Ramos (cell line): ENCODE data around the gene HSPA12B.
"Not testable (repeated sequence)": the region's sequence is repeated elsewhere in the genome, so short reads cannot be mapped to it uniquely, and the experiment has no call there.

ENCODE experiments used
- in situ Hi-C: fragments of 300-500 bp; cut with MboI; formaldehyde crosslinking; loops from one replicate; pipeline ENCODE4 v1.14.3; 2022; ENCODE audit warnings: low sequenced_read_pairs; ENCODE audit not compliant: unreplicated experiment

Gene HSPA12B

DNA sequence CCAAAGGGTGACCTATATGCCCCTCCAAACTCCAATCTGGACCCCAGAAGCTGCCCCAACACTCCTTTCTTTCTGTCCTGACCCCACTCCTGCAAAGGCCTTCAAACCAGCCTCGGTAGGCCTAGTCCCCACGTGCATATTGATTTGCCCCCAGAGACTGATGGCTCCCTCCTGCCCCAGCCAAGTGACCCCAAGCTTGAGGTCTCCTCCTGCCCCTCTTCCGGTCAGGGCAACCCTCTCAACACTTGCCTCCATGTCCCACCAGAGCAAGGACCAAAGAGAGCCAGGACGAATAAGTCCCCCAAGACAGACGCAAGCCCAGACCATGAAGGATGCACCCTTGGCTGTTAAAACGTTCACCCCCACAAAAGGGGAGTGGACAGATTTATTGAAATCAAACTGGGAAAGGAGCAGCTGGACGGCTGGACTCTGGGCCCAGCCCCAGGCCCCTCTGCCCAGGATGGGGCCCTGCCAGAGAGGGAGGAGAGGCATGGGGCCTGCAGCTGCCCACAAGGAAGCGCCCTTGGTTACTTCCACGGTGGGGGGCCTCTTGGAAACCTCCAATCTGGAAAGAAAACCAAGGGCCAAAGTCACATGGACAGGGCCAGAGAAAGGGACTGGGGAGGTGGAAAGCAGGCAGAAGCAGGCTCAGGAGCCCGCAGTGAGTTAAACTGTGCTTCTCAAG lies 51.2 kb downstream of the HSPA12B start:
- in situ Hi-C loops = loop anchor here (10.0 kb wide), 1 partner anchor 291 kb away; no protein-coding TSS in a partner anchor

- in situ Hi-C loops = loop anchor here (10.0 kb wide), 1 partner anchor 290 kb away; no protein-coding TSS in a partner anchor
Measured at GRCh38 chr20:3784216-3784853, 51.9 kb downstream of the HSPA12B start.

DNA sequence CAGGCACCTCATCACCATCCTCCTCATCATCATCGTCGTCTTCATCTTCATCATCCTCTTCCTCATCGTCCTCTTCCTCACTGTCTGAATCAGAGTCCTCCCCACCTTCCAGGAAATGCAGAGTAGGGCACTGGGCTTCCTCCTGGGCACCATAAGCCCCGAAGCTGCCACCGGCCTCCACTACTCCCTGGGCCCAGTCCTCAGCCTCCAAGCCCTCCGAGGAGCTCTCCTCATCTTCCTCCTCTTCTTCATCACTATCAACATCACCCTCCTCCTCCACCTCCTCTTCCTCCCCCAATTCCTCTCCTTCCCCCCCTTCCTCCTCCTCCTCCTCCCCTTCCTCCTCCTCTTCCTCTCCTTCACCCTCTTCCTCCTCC lies 52.4 kb downstream of the HSPA12B start:
- in situ Hi-C loops = loop anchor here (10.0 kb wide), 1 partner anchor 290 kb away; no protein-coding TSS in a partner anchor

DNA sequence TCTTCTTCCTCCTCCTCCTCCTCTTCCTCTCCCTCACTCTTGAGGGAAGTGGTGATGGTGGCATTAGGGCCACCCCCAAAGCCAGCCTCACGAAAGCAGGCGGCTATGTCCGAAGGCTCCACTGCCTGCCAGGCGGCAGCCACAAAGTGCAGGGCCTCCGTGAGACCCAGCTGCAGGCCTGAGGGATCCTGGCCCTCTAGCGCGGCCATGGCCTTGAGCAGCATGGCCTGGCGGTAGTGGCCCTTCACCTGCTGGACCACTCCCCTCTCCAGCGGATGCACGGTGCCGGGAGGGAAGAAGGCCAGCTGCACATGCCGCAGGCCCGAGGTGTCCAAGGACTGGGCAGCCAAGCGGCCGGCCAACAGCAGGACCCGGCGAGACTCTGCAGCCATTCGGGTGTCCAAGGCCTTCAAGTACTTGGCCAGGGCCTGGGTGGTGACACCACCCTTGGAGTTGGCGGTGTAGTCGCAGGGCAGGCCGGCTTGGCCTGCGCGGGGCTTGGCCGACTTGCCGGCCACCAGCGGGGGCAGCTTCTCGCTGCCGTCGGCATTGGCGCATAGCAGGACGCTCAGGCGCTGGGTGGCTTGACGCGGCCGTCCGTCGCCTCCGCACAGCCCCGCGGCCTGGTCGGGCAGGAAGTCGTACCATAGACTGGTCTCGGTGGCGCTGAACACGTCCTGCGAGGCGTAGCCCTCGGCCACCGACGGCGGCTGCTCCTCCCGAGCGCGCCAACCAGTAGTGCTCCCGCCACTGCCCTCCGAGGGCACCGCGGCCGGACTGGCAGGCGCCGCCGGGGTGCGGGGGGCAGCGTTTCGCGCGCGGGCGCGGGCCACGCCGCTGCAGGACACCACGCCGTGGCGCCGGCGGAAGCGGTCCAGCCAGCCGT lies 53.0 kb downstream of the HSPA12B start:
- in situ Hi-C loops = loop anchor here (10.0 kb wide), 1 partner anchor 289 kb away; no protein-coding TSS in a partner anchor

DNA sequence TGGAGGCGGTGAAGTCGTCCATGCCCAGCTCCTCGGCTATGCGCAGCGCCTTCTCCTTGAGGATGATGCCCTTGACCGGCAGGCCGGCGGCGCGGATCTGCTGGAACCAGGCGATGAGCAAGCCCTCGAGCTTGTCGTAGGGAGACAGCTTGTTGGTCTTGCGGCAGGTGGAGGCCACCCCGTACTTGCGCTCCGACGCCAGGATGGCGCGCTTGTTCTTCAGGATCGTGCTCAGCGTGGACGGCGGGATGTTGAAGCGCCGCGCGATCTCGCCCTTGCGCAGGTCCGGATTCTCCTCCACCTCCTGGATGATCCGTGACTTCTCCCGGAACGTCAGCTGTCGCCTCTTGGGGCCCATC lies 53.6 kb downstream of the HSPA12B start:
- in situ Hi-C loops = loop anchor here (10.0 kb wide), 1 partner anchor 289 kb away; no protein-coding TSS in a partner anchor

DNA sequence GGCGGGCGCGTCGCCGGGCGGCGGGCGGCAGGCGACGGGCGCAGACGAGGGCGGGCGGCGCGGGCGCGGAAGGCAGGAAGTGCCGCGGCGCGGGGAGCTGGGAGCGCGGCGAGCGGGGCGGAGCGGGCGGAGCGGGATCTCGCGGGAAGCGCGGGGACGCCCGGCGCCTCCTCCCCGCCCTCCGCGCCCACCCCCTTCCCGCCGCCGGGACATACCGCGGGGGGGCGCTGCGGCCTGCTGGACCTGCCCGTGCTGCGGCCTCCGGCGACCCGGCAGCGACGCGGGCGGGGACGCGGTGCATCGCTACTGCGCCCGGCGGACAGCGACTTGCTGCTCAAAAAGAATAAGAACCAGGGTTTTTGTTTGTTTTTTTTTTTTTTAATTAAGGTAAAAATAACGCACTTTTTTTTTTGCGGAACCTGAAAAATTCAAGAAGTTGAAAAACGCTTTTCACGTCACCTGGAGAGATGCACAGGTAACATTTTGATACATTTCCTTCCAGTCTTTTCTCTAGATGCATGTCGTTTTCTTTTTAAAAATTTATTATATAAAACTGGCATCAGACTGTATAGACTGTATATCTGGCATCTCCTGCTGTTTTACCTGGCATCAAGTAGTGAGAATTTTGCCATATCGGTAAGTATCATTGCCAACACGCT lies 54.3 kb downstream of the HSPA12B start, which contains the start of gene CENPB:
Gene CENPB, minus strand, starts transcription at position 76 of the 659 bp plus-strand sequence. CDS start 257 bp downstream, outside the sequence.
- in situ Hi-C loops = loop anchor here (10.0 kb wide), 1 partner anchor 288 kb away; no protein-coding TSS in a partner anchor

DNA sequence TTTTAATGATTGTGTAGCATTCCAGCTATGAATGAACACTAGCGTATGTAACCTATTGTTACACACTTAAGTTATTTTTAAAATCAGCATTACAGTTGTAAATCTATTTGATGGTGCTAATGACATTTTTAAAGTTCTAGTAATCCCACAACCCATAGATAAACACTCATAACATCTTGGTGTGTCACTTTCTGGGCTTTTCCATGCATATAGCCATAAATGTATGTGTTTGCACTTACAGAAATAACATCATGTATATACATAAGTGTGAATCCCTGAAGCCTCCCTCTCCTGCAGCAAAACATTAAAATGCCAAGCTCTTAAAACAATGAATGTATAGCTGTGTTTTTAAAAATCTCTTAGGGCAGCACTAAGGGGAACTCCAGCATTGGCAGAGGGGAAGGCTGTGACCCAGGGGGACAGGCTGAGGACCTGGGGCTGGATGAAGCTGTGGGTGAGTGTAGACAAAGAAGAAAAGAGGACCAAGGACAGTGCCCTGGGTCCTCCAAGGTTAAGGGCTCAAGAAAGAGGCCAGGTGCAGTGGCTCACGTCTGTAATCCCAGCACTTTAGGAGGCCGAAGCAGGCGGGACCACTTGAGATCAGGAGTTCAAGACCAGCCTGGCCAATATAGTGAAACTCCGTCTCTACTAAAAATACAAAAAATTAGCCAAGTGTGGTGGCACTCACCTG lies 55.0 kb downstream of the HSPA12B start:
- in situ Hi-C loops = loop anchor here (10.0 kb wide), 1 partner anchor 287 kb away; no protein-coding TSS in a partner anchor

- in situ Hi-C loops = loop anchor here (10.0 kb wide), 1 partner anchor 286 kb away; no protein-coding TSS in a partner anchor
Measured at GRCh38 chr20:3788685-3789155, 56.2 kb downstream of the HSPA12B start.

GRCh38 chr20:3789201-3789600 lies 56.7 kb downstream of the HSPA12B start:
- in situ Hi-C loops = loop anchor here (10.0 kb wide), 1 partner anchor 286 kb away; no protein-coding TSS in a partner anchor

DNA sequence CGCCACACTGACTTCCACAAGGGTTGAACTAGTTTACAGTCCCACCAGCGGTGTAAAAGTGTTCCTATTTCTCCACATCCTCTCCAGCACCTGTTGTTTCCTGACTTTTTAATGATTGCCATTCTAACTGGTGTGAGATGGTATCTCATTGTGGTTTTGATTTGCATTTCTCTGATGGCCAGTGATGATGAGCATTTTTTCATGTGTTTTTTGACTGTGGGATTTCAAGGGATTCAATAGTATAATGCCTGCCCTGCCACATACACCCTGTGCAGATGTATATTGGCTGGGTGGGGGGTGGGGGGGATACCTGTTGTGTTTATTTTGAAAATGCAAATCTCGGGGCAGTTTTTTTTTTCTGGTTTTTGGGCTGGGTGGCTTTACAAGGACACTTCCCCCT lies 61.7 kb downstream of the HSPA12B start:
- in situ Hi-C loops = not testable (repeated sequence)

DNA sequence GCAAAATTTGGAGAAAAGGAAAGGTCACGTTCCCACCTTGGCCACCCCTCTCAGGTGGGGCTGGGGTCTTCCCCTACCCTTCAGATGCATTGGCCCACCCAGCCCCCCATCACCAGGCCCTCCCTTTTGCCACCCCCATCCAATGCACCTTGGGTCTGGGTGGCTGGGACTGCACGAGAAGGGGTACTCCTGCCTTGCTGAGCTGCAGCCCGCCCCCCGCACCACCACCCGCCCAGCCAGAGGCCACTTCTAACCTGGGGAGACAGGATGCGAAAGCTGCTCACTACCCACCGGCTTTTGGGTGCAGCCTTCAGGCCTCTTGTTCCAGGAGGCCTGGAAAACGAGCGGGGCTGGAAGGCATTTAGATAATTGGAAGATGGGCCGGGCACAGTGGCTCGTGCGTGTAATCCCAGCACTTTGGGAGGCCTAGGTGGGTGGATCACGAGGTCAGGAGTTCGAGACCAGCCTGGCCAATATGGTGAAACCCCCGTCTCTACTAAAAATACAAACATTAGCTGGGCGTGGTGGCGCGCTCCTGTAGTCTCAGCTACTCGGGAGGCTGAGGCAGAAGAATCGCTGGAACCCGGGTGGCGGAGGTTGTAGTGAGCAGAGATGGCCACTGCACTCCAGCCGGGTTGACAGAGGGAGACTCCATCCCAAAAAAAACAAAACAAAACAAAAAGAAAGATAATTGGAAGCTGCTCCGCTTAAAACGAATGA lies 62.4 kb downstream of the HSPA12B start:
- in situ Hi-C loops = no loop called here

DNA sequence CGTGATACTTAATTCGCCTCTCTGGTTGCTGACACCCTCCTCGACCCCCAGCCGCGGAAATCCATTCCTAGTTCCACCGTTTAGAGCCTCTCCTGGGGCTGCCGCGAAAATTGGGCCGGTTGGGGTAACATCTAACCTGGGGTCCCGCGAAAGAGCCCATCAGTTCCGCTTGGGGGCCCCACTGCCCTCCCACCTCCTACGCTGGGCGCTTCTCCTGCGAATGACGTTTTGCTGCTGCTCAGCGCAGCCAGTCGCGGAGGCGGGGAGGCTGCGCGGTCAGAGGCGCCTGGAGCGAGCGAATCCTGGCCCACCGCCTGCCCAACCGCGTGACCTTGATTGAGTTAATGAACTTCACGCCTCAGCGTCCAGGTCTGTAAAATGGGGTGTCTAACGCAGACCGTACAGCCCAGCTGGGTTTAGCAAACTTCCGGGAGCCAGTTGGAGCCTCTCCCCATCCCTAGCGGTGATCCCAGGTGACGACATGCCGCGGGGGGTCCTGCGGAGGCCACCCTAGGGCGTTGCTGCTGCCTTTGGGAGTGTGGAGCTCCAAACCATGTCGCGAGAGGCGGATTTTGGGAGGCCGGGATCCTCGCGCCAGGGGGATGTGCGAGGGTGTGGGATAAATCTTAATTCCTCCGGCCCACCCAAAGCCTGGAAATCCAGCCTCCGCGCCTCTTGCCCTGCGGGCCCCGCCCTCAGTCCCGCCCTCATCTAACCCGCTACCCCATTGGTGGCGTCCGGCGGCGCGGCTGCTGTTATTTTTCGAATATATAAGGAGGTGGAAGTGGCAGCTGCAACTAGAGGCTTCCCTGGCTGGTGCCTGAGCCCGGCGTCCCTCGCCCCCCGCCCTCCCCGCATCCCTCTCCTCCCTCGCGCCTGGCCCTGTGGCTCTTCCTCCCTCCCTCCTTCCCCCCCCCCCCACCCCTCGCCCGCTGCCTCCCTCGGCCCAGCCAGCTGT lies 63.3 kb downstream of the HSPA12B start, which contains the start of gene CDC25B:
Gene CDC25B, plus strand, starts transcription at position 800 of the 958 bp plus-strand sequence. CDS start 222 bp downstream, outside the sequence.
- in situ Hi-C loops = no loop called here

- in situ Hi-C loops = no loop called here
Measured at GRCh38 chr20:3796477-3797225, 64.2 kb downstream of the HSPA12B start.

DNA sequence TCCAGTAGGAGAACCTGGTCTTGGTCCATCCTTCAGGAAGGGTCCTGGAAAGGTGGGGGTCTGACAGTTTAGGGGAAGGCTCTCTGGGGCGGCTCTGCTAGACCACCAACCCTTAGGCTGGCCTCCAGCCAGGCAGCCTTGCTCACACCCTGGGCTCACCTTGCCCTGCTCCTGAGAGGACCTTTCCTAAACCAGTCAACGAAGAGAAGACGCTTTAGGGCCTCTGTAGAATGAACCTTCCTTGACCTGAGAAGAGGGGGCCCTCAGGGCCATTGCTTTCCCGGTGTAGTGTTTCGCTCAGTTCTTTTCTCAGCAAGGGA lies 64.7 kb downstream of the HSPA12B start:
- in situ Hi-C loops = no loop called here

DNA sequence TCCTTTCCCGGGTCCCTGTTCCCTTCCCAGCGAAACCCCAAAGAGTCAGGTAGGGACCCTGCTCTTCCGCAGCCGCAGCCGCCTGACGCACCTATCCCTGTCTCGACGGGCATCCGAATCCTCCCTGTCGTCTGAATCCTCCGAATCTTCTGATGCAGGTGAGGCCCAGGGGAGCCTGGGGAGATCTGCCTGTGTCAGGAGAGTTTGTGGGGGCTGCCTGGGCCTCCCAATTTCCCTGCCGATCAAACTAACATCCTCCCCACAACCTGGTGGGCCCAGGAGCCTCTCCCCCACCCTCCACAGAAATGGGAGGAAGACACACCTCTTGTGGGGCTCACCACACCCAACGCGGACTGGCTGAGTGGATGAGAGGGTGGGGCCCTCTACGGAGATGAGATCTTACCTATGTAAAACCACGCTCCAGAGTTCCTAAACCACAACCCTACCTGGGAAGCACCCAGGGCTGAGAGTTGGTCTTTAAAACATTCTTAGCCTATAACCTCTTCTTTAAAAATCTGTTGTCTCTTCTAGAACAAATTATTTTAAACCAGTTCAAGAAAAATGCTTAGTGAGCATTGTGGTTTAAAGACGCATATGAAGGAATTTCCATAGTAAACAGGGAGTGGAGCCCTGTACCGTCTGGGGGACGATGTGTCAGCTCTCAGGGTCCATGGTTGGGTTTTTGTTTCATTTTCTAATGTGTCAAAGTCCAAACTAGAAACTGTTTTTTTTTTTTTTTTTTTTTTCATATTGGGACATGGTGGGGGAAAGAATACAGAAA lies 65.3 kb downstream of the HSPA12B start:
- in situ Hi-C loops = no loop called here

DNA sequence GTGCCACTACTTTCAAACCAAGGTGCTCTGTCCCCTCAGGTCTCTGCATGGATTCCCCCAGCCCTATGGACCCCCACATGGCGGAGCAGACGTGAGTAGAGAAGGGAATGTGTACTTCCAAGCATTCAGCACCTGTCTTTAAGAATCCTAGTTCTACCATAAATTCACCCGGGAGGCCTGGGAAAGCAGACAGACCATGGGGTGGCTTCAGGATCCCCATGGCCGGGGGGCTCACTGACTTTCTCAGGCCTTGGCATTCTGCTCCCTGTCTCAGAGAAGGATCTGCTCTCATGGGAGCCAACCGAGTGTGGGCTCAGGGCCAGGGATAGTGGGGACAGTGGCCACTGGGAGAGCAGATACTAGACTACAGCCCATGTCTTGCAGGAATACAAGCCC lies 65.9 kb downstream of the HSPA12B start:
- in situ Hi-C loops = no loop called here
